ENCODE measurements around the gene ALPL. TPM values are rescaled to one million over a fixed set of nuclear protein-coding genes. Genes with fewer than 3 reads are reported as not detected.

Gene ALPL
- total RNA-seq, 1 donor from 2014 or later, result 11.7 TPM

DNA sequence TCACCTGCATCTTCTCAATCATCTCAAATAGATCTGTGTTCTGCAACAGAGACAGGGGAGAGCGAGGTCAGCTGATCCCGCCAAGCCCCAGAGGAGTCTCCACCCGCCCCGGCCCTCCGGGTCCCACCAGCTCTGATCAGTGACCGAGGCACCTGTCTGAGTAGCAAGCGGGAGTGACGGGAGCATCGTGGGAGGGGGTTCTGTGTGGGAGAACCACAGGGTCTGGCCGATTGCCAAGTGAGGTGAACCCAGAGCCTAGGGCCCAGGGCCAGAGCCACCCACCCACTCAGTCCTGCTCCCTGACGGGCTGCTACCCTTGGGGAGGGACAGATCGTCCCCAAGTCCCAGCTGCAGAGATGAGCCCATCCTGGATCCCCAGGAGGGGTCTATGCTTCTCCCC lies 110.8 kb downstream of the ALPL start:
- Mint-ChIP-seq H3K4me3 (ENCODE audit: unreplicated experiment) (no peak overlapping the region), H3K27ac (ENCODE audit: unreplicated experiment) (no peak overlapping the region), H3K36me3 (ENCODE audit: low read depth, unreplicated experiment) (no peaks in the 10 kb centered on the region), H3K9me3 (ENCODE audit: unreplicated experiment) (no peaks in the 10 kb centered on the region), H3K27me3 (ENCODE audit: unreplicated experiment) (peaks cover 16% of the 10 kb centered on the region), H3K4me1 (ENCODE audit: unreplicated experiment) (peaks cover 4% of the 10 kb centered on the region)
- no peak for DNase-seq (ENCODE audit: low spot score)
- TF ChIP-seq, protein P1, sequence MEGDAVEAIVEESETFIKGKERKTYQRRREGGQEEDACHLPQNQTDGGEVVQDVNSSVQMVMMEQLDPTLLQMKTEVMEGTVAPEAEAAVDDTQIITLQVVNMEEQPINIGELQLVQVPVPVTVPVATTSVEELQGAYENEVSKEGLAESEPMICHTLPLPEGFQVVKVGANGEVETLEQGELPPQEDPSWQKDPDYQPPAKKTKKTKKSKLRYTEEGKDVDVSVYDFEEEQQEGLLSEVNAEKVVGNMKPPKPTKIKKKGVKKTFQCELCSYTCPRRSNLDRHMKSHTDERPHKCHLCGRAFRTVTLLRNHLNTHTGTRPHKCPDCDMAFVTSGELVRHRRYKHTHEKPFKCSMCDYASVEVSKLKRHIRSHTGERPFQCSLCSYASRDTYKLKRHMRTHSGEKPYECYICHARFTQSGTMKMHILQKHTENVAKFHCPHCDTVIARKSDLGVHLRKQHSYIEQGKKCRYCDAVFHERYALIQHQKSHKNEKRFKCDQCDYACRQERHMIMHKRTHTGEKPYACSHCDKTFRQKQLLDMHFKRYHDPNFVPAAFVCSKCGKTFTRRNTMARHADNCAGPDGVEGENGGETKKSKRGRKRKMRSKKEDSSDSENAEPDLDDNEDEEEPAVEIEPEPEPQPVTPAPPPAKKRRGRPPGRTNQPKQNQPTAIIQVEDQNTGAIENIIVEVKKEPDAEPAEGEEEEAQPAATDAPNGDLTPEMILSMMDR (IDR thresholded peaks at IDR 0.05; ENCODE audit: unreplicated experiment), result no peak

DNA sequence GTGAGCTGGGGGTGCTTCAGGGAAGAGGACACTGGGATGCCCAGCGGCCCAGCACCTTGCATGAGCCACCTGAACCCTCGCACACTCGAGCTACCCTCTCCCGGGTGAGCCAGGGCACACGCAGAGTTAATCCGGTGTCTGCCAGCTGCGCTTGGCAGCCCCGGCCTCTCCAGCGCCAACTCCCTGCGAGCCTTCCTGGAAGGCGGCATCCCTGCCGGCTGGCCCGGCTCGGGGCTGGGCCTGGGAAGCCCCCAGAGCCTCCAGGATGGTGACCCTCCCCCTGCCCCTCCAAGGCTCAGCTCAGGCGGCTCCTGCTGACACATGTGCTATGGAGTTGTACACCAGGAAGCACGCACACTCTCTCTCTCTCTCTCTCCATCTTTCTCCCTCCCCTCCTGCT lies 111.3 kb downstream of the ALPL start:
- no peak overlapping the region for H3K4me3 Mint-ChIP-seq (ENCODE audit: unreplicated experiment)
- H3K27ac Mint-ChIP-seq (ENCODE audit: unreplicated experiment), result no peak overlapping the region
- H3K9me3 Mint-ChIP-seq (ENCODE audit: unreplicated experiment), result no peaks in the 10 kb centered on the region
- no peaks in the 10 kb centered on the region for H3K36me3 Mint-ChIP-seq (ENCODE audit: low read depth, unreplicated experiment)
- DNase-seq (ENCODE audit: low spot score), result no peak
- H3K27me3 Mint-ChIP-seq (ENCODE audit: unreplicated experiment), result peaks cover 15% of the 10 kb centered on the region
- TF ChIP-seq, protein P1 (IDR thresholded peaks at IDR 0.05; ENCODE audit: unreplicated experiment), result no peak
- peaks cover 4% of the 10 kb centered on the region for H3K4me1 Mint-ChIP-seq (ENCODE audit: unreplicated experiment)

DNA sequence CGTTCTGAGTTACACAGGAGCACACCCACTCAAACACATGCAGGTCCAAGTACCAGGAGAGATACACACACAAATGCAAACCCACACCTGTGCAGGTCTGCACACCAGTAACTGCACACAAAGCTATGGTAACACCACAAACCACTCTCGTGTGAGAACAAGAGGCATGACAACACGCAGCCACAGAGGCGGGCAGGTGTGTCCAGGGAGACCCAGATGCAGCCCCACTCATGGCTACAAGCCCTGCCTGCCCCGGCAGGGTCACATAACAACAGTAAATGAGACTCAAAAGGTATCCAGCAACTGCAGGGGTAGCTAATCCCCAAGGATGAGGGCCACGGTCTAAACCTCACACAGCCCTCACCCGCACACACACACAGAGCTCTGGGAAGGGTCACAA lies 111.8 kb downstream of the ALPL start:
- H3K4me3 Mint-ChIP-seq (ENCODE audit: unreplicated experiment), result peak overlapping the region; percentile 37

DNA sequence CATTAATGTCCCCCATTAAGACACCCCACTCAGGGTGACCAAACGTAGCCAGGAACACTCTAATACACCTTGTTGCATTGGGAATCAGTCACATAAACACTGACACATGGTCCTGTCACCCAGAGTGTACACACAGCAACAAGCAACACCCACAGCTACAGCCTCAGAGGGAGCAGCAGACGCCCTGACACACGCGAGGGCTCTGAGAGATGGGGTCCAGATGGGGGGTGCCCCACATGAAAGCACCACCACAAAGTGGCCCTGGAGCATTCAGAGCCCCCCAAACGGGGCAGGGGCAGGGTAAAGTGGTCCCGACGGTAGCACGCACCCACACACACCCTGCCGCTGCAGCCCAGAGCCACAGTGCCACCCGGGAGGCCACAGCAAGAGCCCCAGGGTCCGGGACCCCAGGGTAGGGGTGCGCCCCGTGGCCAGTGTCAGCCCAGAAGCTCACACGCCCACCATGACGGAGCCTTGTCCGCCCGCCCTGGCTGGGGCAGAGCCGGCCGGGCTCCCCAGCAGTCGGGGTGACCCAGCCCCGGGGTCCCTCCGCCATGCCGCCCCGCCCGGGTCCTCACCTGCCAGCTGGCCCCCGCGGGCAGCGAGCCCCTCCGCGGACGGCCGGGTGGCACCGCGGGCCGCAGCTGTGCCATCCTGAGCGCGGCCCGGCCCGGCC lies 112.7 kb downstream of the ALPL start:
- DNase-seq (ENCODE audit: low spot score), result no peak
- H3K27ac Mint-ChIP-seq (ENCODE audit: unreplicated experiment), result no peak overlapping the region
- peaks cover 4% of the 10 kb centered on the region for H3K4me1 Mint-ChIP-seq (ENCODE audit: unreplicated experiment)
- H3K4me3 Mint-ChIP-seq (ENCODE audit: unreplicated experiment), result peak overlapping the region; percentile 85
- peaks cover 15% of the 10 kb centered on the region for H3K27me3 Mint-ChIP-seq (ENCODE audit: unreplicated experiment)
- H3K9me3 Mint-ChIP-seq (ENCODE audit: unreplicated experiment), result no peaks in the 10 kb centered on the region
- TF ChIP-seq, protein P1 (IDR thresholded peaks at IDR 0.05; ENCODE audit: unreplicated experiment), result no peak
- no peaks in the 10 kb centered on the region for H3K36me3 Mint-ChIP-seq (ENCODE audit: low read depth, unreplicated experiment)

More for the DNA sequence above, 111.8 kb downstream of the ALPL start:
- H3K36me3 Mint-ChIP-seq (ENCODE audit: low read depth, unreplicated experiment), result no peaks in the 10 kb centered on the region
- no peak for DNase-seq (ENCODE audit: low spot score)
- H3K27ac Mint-ChIP-seq (ENCODE audit: unreplicated experiment), result no peak overlapping the region
- no peaks in the 10 kb centered on the region for H3K9me3 Mint-ChIP-seq (ENCODE audit: unreplicated experiment)
- TF ChIP-seq, protein P1 (IDR thresholded peaks at IDR 0.05; ENCODE audit: unreplicated experiment), result no peak
- H3K4me1 Mint-ChIP-seq (ENCODE audit: unreplicated experiment), result peaks cover 4% of the 10 kb centered on the region
- peaks cover 14% of the 10 kb centered on the region for H3K27me3 Mint-ChIP-seq (ENCODE audit: unreplicated experiment)

DNA sequence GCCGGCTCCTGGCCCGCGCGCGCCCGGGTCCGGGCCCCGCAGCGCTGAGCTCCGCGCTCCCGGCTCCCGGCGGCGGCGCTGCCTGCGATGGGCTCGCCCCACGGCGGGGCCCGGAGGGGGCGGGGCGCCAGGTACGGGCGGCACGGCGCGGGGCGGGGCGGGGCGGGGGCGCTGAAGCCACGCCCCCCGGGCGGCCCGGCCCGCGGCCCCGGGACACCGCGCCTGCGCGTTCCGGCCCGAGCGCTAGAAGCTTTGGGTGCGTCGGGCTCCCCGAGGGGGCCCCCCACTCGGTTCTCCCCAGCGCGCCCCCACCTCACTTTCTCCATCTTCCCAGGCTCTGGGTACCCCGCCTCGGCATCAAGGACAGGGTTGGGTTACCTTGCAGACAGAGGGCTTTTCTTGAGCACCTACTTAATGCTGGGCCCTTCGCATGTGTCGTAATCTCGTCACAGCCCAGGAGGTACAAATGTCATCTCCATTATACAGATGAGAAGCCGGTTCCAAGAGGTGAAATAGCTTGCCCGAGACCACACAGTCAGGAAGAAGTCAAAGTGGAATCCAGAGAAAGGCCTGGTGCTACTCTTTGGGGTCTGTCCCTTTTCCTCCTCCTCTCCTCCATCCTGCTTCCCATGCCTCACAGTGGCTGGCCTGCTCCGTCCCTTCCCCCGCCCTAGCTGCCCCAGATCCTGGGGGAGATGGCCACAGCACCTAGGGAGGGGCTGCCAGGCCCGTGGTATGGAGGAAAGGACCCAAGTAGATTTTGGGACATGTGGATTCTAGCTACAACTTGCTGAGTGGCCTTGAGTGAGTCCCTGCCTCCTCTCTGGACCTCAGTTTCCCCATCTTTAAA lies 113.5 kb downstream of the ALPL start:
- Mint-ChIP-seq H3K27me3 (ENCODE audit: unreplicated experiment) (peaks cover 16% of the 10 kb centered on the region), H3K4me3 (ENCODE audit: unreplicated experiment) (peak overlapping the region; percentile 81), H3K36me3 (ENCODE audit: low read depth, unreplicated experiment) (no peaks in the 10 kb centered on the region), H3K4me1 (ENCODE audit: unreplicated experiment) (peaks cover 4% of the 10 kb centered on the region), H3K27ac (ENCODE audit: unreplicated experiment) (no peak overlapping the region), H3K9me3 (ENCODE audit: unreplicated experiment) (no peaks in the 10 kb centered on the region)
- peak; percentile 42 for DNase-seq (ENCODE audit: low spot score)
- TF ChIP-seq, protein P1 (IDR thresholded peaks at IDR 0.05; ENCODE audit: unreplicated experiment), result no peak
